OCI-LY1 (cell line): Measurements from ENCODE around the gene PLPPR4.

Experiments used
- H2AFZ ChIP-seq: fragments of 200-600 bp; sonication (generic), shearing (Covaris generic); 2 replicates; pipeline ENCODE4 v1.6.0; 2014; ENCODE audit warnings: antibody characterized with exemption, mild to moderate bottlenecking, low read length
- H3F3A ChIP-seq: fragments of 200-600 bp; sonication (generic), shearing (Covaris generic); 2 replicates; pipeline ENCODE4 v1.6.0; 2014; ENCODE audit warnings: mild to moderate bottlenecking, antibody characterized with exemption, low read length, moderate library complexity; ENCODE audit not compliant: insufficient read depth
- H3K27ac ChIP-seq: fragments of 200-600 bp; sonication (generic); 2 replicates; pipeline ENCODE4 v1.5.1; 2014; ENCODE audit warnings: low read length, mixed run types, mild to moderate bottlenecking, low read depth; ENCODE audit not compliant: poor library complexity, severe bottlenecking
- H3K27me3 ChIP-seq: fragments of 200-600 bp; sonication (generic); 2 replicates; pipeline ENCODE4 v1.6.0; 2014; ENCODE audit warnings: antibody characterized with exemption, mild to moderate bottlenecking, low read length, moderate library complexity; ENCODE audit not compliant: insufficient read depth
- H3K36me3 ChIP-seq: fragments of 200-600 bp; sonication (generic); 2 replicates; pipeline ENCODE4 v1.6.1; 2014; ENCODE audit warnings: mild to moderate bottlenecking, antibody characterized with exemption, low read length, moderate library complexity, mixed read lengths; ENCODE audit not compliant: insufficient read depth
- H3K4me1 ChIP-seq: fragments of 200-600 bp; sonication (generic); 2 replicates; pipeline ENCODE4 v1.5.1; 2014; ENCODE audit warnings: mild to moderate bottlenecking, low read length, moderate library complexity; ENCODE audit not compliant: insufficient read depth, severe bottlenecking
- H3K4me2 ChIP-seq: fragments of 200-600 bp; sonication (generic), shearing (Covaris generic); 2 replicates; pipeline ENCODE4 v1.6.1; 2014; ENCODE audit warnings: low read length
- H3K4me3 ChIP-seq: fragments of 200-600 bp; sonication (generic); 2 replicates; pipeline ENCODE4 v1.5.1; 2014; ENCODE audit warnings: low read length, low read depth, mild to moderate bottlenecking, mixed read lengths; ENCODE audit not compliant: poor library complexity, severe bottlenecking
- H3K79me2 ChIP-seq: fragments of 200-600 bp; shearing (Covaris generic); 2 replicates; pipeline ENCODE4 v1.6.1; 2016; ENCODE audit warnings: mixed run types, low read length, mixed read lengths; ENCODE audit not compliant: insufficient read depth
- H3K9ac ChIP-seq: fragments of 200-600 bp; sonication (generic), shearing (Covaris generic); 2 replicates; pipeline ENCODE4 v1.6.1; 2014; ENCODE audit warnings: mild to moderate bottlenecking, low read length, mixed read lengths
- H3K9me2 ChIP-seq: fragments of 200-600 bp; sonication (generic), shearing (Covaris generic); 2 replicates; pipeline ENCODE4 v1.6.1; 2014; ENCODE audit warnings: low read depth, mild to moderate bottlenecking, low read length, mixed read lengths
- H3K9me3 ChIP-seq: fragments of 200-600 bp; shearing (Covaris generic); 2 replicates; pipeline ENCODE4 v1.6.1; 2014; ENCODE audit warnings: low read length, mixed read lengths
- H4K20me1 ChIP-seq: fragments of 200-600 bp; sonication (generic), shearing (Covaris generic); 2 replicates; pipeline ENCODE4 v1.6.0; 2016; ENCODE audit warnings: mild to moderate bottlenecking, low read length; ENCODE audit not compliant: insufficient read depth
- CTCF ChIP-seq: fragments of 200-600 bp; sonication (generic), shearing (Covaris generic); IDR thresholded peaks from 2 replicates; pipeline ENCODE4 v1.5.1; 2017; ENCODE audit warnings: mild to moderate bottlenecking, antibody characterized with exemption, low read length, moderate library complexity, mixed read lengths
- EZH2 ChIP-seq: fragments of 200-600 bp; sonication (generic), shearing (Covaris generic); IDR thresholded peaks from 2 replicates; pipeline ENCODE4 v1.8.0; 2017; ENCODE audit warnings: borderline replicate concordance, mixed run types, mild to moderate bottlenecking, antibody characterized with exemption, low read length, moderate library complexity, mixed read lengths

Gene PLPPR4

GRCh38 chr1:99277066-99277465, 12.8 kb downstream of the PLPPR4 start:
- H3F3A ChIP-seq: no peaks in the 10 kb centered on the region
- H3K27ac ChIP-seq: no peak overlapping the region
- H3K9me3 ChIP-seq: no peaks in the 10 kb centered on the region
- no peaks in the 10 kb centered on the region for H3K36me3 ChIP-seq
- no peaks in the 10 kb centered on the region for H4K20me1 ChIP-seq
- H3K79me2 ChIP-seq: no peaks in the 10 kb centered on the region
- H3K4me2 ChIP-seq: no peak overlapping the region
- no peaks in the 10 kb centered on the region for H3K27me3 ChIP-seq
- no peaks in the 10 kb centered on the region for H3K9me2 ChIP-seq
- TF ChIP-seq CTCF (no peak), EZH2 (no peak)
- no peaks in the 10 kb centered on the region for H3K4me1 ChIP-seq
- no peak overlapping the region for H3K4me3 ChIP-seq
- no peak overlapping the region for H3K9ac ChIP-seq
- H2AFZ ChIP-seq: no peak overlapping the region

GRCh38 chr1:99279525-99279924, 15.2 kb downstream of the PLPPR4 start:
- H3K4me2 ChIP-seq: no peak overlapping the region
- no peaks in the 10 kb centered on the region for H3K27me3 ChIP-seq
- no peaks in the 10 kb centered on the region for H3K36me3 ChIP-seq
- no peaks in the 10 kb centered on the region for H4K20me1 ChIP-seq
- H3K27ac ChIP-seq: no peak overlapping the region
- H3K4me1 ChIP-seq: no peaks in the 10 kb centered on the region
- H3K79me2 ChIP-seq: no peaks in the 10 kb centered on the region
- H3K9me3 ChIP-seq: no peaks in the 10 kb centered on the region
- TF ChIP-seq CTCF (no peak), EZH2 (no peak)
- H3F3A ChIP-seq: no peaks in the 10 kb centered on the region
- H3K9ac ChIP-seq: no peak overlapping the region
- no peak overlapping the region for H2AFZ ChIP-seq
- no peak overlapping the region for H3K4me3 ChIP-seq
- no peaks in the 10 kb centered on the region for H3K9me2 ChIP-seq

- no peaks in the 10 kb centered on the region for H3K9me2 ChIP-seq
- H3K9ac ChIP-seq: no peak overlapping the region
- no peaks in the 10 kb centered on the region for H3F3A ChIP-seq
- H3K79me2 ChIP-seq: no peaks in the 10 kb centered on the region
- no peaks in the 10 kb centered on the region for H3K27me3 ChIP-seq
- no peaks in the 10 kb centered on the region for H3K36me3 ChIP-seq
- H3K4me1 ChIP-seq: no peaks in the 10 kb centered on the region
- no peak for TF ChIP-seq CTCF
- TF ChIP-seq EZH2: no peak
- no peak overlapping the region for H3K4me3 ChIP-seq
- no peaks in the 10 kb centered on the region for H3K9me3 ChIP-seq
- H3K4me2 ChIP-seq: no peak overlapping the region
- no peak overlapping the region for H3K27ac ChIP-seq
- H4K20me1 ChIP-seq: no peaks in the 10 kb centered on the region
- H2AFZ ChIP-seq: no peak overlapping the region
These were observed 16.8 kb downstream of the PLPPR4 start for GRCh38 chr1:99281105-99281504.
